GM12878 (cell line): ENCODE results near the gene NKAIN2. TPM values are rescaled to one million over a fixed set of nuclear protein-coding genes. Genes with fewer than 3 reads are reported as not detected.

Experiments
- ATAC-seq: fragments of 200-7000 bp; cut with Tn5 transposase; 3 replicates; pipeline ENCODE4 v1.9.1; 2020; ENCODE audit warnings: mild to moderate bottlenecking, moderate library complexity
- BruUV-seq: library from RNA; stranded (reverse); fragments of 400-500 nt; replicated peaks from 2 replicates; lab custom pipeline; 2021; lab: Mats Ljungman, UMichigan
- CTCF ChIA-PET: fragments of 300-600 bp; sonication (Branson Sonifier 250); formaldehyde crosslinking; extraction: SDS; loops from one replicate; lab custom pipeline; 2021; ENCODE audit warnings: inconsistent platforms; lab: Yijun Ruan, JAX
- POLR2A ChIA-PET: fragments of 350-600 bp; formaldehyde crosslinking; extraction: SDS; loops from one replicate; lab custom pipeline; 2021; ENCODE audit warnings: inconsistent platforms; lab: Charles Lee
- RAD21 ChIA-PET: fragments of 300-600 bp; sonication (Branson Sonifier 250); formaldehyde crosslinking; loops from one replicate; lab custom pipeline; 2023; ENCODE audit warnings: antibody characterized with exemption; ENCODE audit not compliant: unreplicated experiment; lab: Charles Lee
- SMC1A ChIA-PET: fragments of 300-600 bp; sonication (Branson Sonifier 250); formaldehyde crosslinking; loops from one replicate; lab custom pipeline; 2023; ENCODE audit not compliant: unreplicated experiment, uncharacterized antibody; lab: Charles Lee
- DNase-seq: peaks from one replicate; pipeline ENCODE4 v3.0.0-alpha.2; 2011; ENCODE audit warnings: low read depth, low spot score
- FAIRE-seq: peaks from 3 replicates; lab custom pipeline; 2011; peaks lifted over from hg19 to GRCh38; lab: Jason Lieb, UNC
- H2AFZ ChIP-seq: 2 replicates; pipeline ENCODE4 v1.6.0; 2011; ENCODE audit warnings: low read depth, low read length, control low read depth; ENCODE audit not compliant: control insufficient read depth
- H3K27ac ChIP-seq: 2 replicates; pipeline ENCODE4 v1.5.1; 2011; ENCODE audit warnings: control low read depth; ENCODE audit not compliant: control insufficient read depth, insufficient read depth
- H3K27me3 ChIP-seq, 2 experiments: replicated peaks in 1 of 2; 2 replicates each; pipeline versions ENCODE4 v1.6.0 to v1.6.1; 2011; ENCODE audit warnings: low read length in 1 of 2; ENCODE audit not compliant: control insufficient read depth in 2 of 2, insufficient read depth in 2 of 2
- H3K36me3 ChIP-seq, 2 experiments: 2 replicates each; pipeline ENCODE4 v1.5.1; 2011; ENCODE audit warnings: low read length in 1 of 2; ENCODE audit not compliant: control insufficient read depth in 2 of 2, insufficient read depth in 2 of 2
- H3K4me1 ChIP-seq: 2 replicates; pipeline ENCODE4 v1.6.1; 2011; ENCODE audit warnings: mild to moderate bottlenecking, low read length, moderate library complexity, mixed read lengths; ENCODE audit not compliant: control insufficient read depth, insufficient read depth
- H3K4me2 ChIP-seq: 2 replicates; pipeline ENCODE4 v1.6.0; 2011; ENCODE audit warnings: control low read depth; ENCODE audit not compliant: control insufficient read depth, insufficient read depth
- H3K4me3 ChIP-seq: fragments of 200-600 bp; sonication (generic); 2 replicates; pipeline ENCODE4 v1.5.1; 2016
- H3K79me2 ChIP-seq: 2 replicates; pipeline ENCODE4 v1.6.0; 2011; ENCODE audit warnings: low read length; ENCODE audit not compliant: control insufficient read depth, insufficient read depth
- H3K9ac ChIP-seq: 2 replicates; pipeline ENCODE4 v1.8.0; 2011; ENCODE audit warnings: low read length, control low read depth, mixed read lengths; ENCODE audit not compliant: control insufficient read depth, insufficient read depth
- H3K9me3 ChIP-seq: replicated peaks from 3 replicates; pipeline ENCODE4 v1.5.1; 2011; ENCODE audit warnings: mild to moderate bottlenecking, low read length; ENCODE audit not compliant: control insufficient read depth, insufficient read depth
- H4K20me1 ChIP-seq: 2 replicates; pipeline ENCODE4 v1.6.0; 2011; ENCODE audit not compliant: control insufficient read depth, insufficient read depth
- BACH1 ChIP-seq: fragments of 450-650 bp; IDR thresholded peaks from 2 replicates; pipeline ENCODE4 v1.6.1; 2017; ENCODE audit warnings: mild to moderate bottlenecking, borderline replicate concordance
- CBX5 ChIP-seq: sonication (generic); IDR thresholded peaks from 2 replicates; pipeline ENCODE4 v1.6.1; 2016; ENCODE audit warnings: low read depth, moderate library complexity, mild to moderate bottlenecking, inconsistent platforms
- CEBPB ChIP-seq, 2 experiments: fragments of 150-350 bp in 1 of 2; IDR thresholded peaks; 2 replicates each; pipeline ENCODE4 v1.6.1; 2012 to 2014; ENCODE audit warnings: low read depth in 2 of 2, low read length in 2 of 2, borderline replicate concordance in 1 of 2, inconsistent platforms in 1 of 2
- EGR1 ChIP-seq, 2 experiments: IDR thresholded peaks; 1 replicate in 1 of 2; 2 replicates in 1 of 2; pipeline ENCODE4 v1.6.1; 2011 to 2012; ENCODE audit warnings: low read depth in 2 of 2, low read length in 2 of 2, borderline replicate concordance in 1 of 2, mild to moderate bottlenecking in 1 of 2, moderate library complexity in 1 of 2
- IKZF1 ChIP-seq: fragments of 450-650 bp; conservative IDR thresholded peaks from 2 replicates; pipeline ENCODE4 v1.6.1; 2017; ENCODE audit warnings: antibody characterized with exemption, mild to moderate bottlenecking
- LARP7 ChIP-seq: fragments of 450-650 bp; IDR thresholded peaks from 2 replicates; pipeline ENCODE4 v1.6.1; 2017; ENCODE audit warnings: mild to moderate bottlenecking
- MTA3 ChIP-seq: IDR thresholded peaks from 2 replicates; pipeline ENCODE4 v1.6.1; 2012; ENCODE audit warnings: low read length, inconsistent platforms, borderline replicate concordance
- NFIC ChIP-seq: IDR thresholded peaks from 2 replicates; pipeline ENCODE4 v1.6.1; 2012; ENCODE audit warnings: low read depth, mild to moderate bottlenecking, inconsistent platforms, low read length, moderate library complexity
- PAX5 ChIP-seq: IDR thresholded peaks from 2 replicates; pipeline ENCODE4 v1.6.1; 2011; ENCODE audit warnings: low read depth, low read length, borderline replicate concordance
- POLR2A ChIP-seq: IDR thresholded peaks from 2 replicates; pipeline ENCODE4 v1.6.1; 2011; ENCODE audit warnings: low read depth, mild to moderate bottlenecking, low read length
- POU2F2 ChIP-seq: IDR thresholded peaks from 3 replicates; pipeline ENCODE4 v1.6.1; 2011; ENCODE audit warnings: low read depth, mild to moderate bottlenecking, low read length, borderline replicate concordance
- RAD21 ChIP-seq: IDR thresholded peaks from 2 replicates; pipeline ENCODE4 v1.6.1; 2011; ENCODE audit warnings: mild to moderate bottlenecking, low read depth, low read length, moderate library complexity; ENCODE audit not compliant: insufficient read depth
- SREBF1 ChIP-seq: IDR thresholded peaks from 2 replicates; pipeline ENCODE4 v1.6.1; 2012; ENCODE audit warnings: mild to moderate bottlenecking, low read length
- WGBS: methylation state at CpG from one replicate; pipeline ENCODE4 v1.1.6; 2016; ENCODE audit warnings: low lambda C conversion rate; ENCODE audit not compliant: insufficient replicate concordance, insufficient coverage; ENCODE audit errors: missing lambda C conversion rate; 5-methylcytosine and 5-hydroxymethylcytosine counted together
- in situ Hi-C: fragments of 300-500 bp; cut with MboI; formaldehyde crosslinking; loops from 9 replicates; pipeline ENCODE4 v1.14.3; 2018; ENCODE audit warnings: mixed read lengths
- intact Hi-C: fragments of 100-400 bp; cut with micrococcal nuclease; formaldehyde crosslinking; loops from one replicate; pipeline ENCODE4 v1.14.2; 2022; ENCODE audit not compliant: unreplicated experiment
- polyA plus RNA-seq, 11 experiments: library from polyadenylated mRNA; depleted of rRNA in 4 of 11; unstranded in 6 of 11; stranded (reverse) in 5 of 11; fragments of >200 nt; fragmentation: Nextera tagmentation in 4 of 11; fragmentation: Illumina TruSeq in 1 of 11; extraction: Ambion mirVana in 4 of 11; extraction: Trizol in 1 of 11; gene quantifications; 1 replicate in 1 of 11; 2 replicates in 10 of 11; pipeline versions ENCODE4 v1.2.1 to v1.2.3, GENCODE V29; 2011 to 2016; ENCODE audit warnings: inconsistent platforms in 2 of 11, missing spikeins in 2 of 11, low read depth in 1 of 11
- total RNA-seq, 4 experiments: library from RNA; depleted of rRNA in 3 of 4; stranded (reverse); fragments of >200 nt in 3 of 4; fragmentation: Illumina TruSeq in 1 of 4; extraction: Trizol in 1 of 4; gene quantifications; 2 replicates each; pipeline versions ENCODE4 v1.2.1 to v1.2.3, GENCODE V29; 2013 to 2021
- TF ChIP-seq, protein P1 (sequence below): IDR thresholded peaks from 2 replicates; pipeline ENCODE4 v1.6.1; 2011; ENCODE audit warnings: borderline replicate concordance, low read depth, mild to moderate bottlenecking, moderate library complexity, low read length; ENCODE audit not compliant: insufficient read depth, poor library complexity, severe bottlenecking

NKAIN2 gene
- total and polyA plus RNA-seq, 10 of the 15 experiments (the other 5 are each of a cell fraction or from before 2014, with no cell fraction given), result not detected

DNA sequence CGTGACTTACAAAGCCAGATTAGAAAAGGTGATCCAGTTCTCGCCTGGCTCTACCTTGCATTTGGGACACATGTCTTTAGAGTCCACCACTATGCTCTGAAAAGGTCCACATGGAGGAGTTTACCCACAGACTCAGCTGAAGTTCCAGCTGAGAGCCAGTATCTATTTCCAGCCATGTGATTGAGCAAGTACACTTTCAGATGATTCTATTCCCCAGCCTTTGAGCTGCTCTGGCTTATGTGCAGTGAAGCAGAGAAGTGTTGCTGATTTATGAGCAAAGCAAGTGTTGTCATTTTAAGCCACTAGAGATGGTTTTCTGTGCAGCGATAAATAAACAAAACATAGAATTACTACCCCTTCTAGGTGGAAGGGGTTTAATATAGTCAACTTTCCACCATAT is 637.8 kb downstream of the NKAIN2 start:
- H3K27ac ChIP-seq, result no peak overlapping the region
- FAIRE-seq (no peak), ATAC-seq (no peak), DNase-seq (no peak)
- no peaks in the 10 kb centered on the region for H3K79me2 ChIP-seq
- H3K4me1 ChIP-seq, result no peaks in the 10 kb centered on the region
- ChIA-PET SMC1A (no interaction called here), POLR2A (no interaction called here), RAD21 (no interaction called here), CTCF (no interaction called here)
- H3K9me3 ChIP-seq, result no peaks in the 10 kb centered on the region
- TF ChIP-seq POU2F2 (no peak), LARP7 (no peak), CBX5 (no peak), SREBF1 (no peak), IKZF1 (no peak), RAD21 (no peak), CEBPB (IDR thresholded peaks at IDR 0.05; ENCODE audit: borderline replicate concordance in 1 of 2, low read depth in 2 of 2, low read length in 2 of 2) (no peak), POLR2A (no peak), PAX5 (no peak), BACH1 (no peak), NFIC (no peak), MTA3 (no peak), EGR1 (IDR thresholded peaks at IDR 0.05; ENCODE audit: borderline replicate concordance in 1 of 2, low read depth in 2 of 2, low read length in 2 of 2) (no peak)
- TF ChIP-seq, protein P1, sequence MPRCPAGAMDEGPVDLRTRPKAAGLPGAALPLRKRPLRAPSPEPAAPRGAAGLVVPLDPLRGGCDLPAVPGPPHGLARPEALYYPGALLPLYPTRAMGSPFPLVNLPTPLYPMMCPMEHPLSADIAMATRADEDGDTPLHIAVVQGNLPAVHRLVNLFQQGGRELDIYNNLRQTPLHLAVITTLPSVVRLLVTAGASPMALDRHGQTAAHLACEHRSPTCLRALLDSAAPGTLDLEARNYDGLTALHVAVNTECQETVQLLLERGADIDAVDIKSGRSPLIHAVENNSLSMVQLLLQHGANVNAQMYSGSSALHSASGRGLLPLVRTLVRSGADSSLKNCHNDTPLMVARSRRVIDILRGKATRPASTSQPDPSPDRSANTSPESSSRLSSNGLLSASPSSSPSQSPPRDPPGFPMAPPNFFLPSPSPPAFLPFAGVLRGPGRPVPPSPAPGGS, result no peak
- H2AFZ ChIP-seq, result no peak overlapping the region
- 33% methylated on average over 3 of the region's 3 CpGs for WGBS
- in situ Hi-C loops (no loop called here), intact Hi-C loops (no loop called here)
- H3K4me2 ChIP-seq, result no peak overlapping the region
- no peaks in the 10 kb centered on the region for H3K36me3 ChIP-seq
- H4K20me1 ChIP-seq, result no peaks in the 10 kb centered on the region
- H3K27me3 ChIP-seq, result no peaks in the 10 kb centered on the region
- BruUV-seq, result no TSS peak
- no peak overlapping the region for H3K4me3 ChIP-seq
- H3K9ac ChIP-seq, result no peak overlapping the region
